GM12878 (cell line): Measurements from ENCODE around the gene WDTC1. TPM values are rescaled to one million over a fixed set of nuclear protein-coding genes. Genes with fewer than 3 reads are reported as not detected.

Experiments used
- ATAC-seq: fragments of 200-7000 bp; cut with Tn5 transposase; 3 replicates; pipeline ENCODE4 v1.9.1; 2020; ENCODE audit warnings: mild to moderate bottlenecking, moderate library complexity
- BruUV-seq: library from RNA; stranded (reverse); fragments of 400-500 nt; replicated peaks from 2 replicates; lab custom pipeline; 2021; lab: Mats Ljungman, UMichigan
- CTCF ChIA-PET: fragments of 300-600 bp; sonication (Branson Sonifier 250); formaldehyde crosslinking; extraction: SDS; loops from one replicate; lab custom pipeline; 2021; ENCODE audit warnings: inconsistent platforms; lab: Yijun Ruan, JAX
- POLR2A ChIA-PET: fragments of 350-600 bp; formaldehyde crosslinking; extraction: SDS; loops from one replicate; lab custom pipeline; 2021; ENCODE audit warnings: inconsistent platforms; lab: Charles Lee
- RAD21 ChIA-PET: fragments of 300-600 bp; sonication (Branson Sonifier 250); formaldehyde crosslinking; loops from one replicate; lab custom pipeline; 2023; ENCODE audit warnings: antibody characterized with exemption; ENCODE audit not compliant: unreplicated experiment; lab: Charles Lee
- SMC1A ChIA-PET: fragments of 300-600 bp; sonication (Branson Sonifier 250); formaldehyde crosslinking; loops from one replicate; lab custom pipeline; 2023; ENCODE audit not compliant: unreplicated experiment, uncharacterized antibody; lab: Charles Lee
- DNase-seq: peaks from one replicate; pipeline ENCODE4 v3.0.0-alpha.2; 2011; ENCODE audit warnings: low read depth, low spot score
- FAIRE-seq: peaks from 3 replicates; lab custom pipeline; 2011; peaks lifted over from hg19 to GRCh38; lab: Jason Lieb, UNC
- H2AFZ ChIP-seq: 2 replicates; pipeline ENCODE4 v1.6.0; 2011; ENCODE audit warnings: low read depth, low read length, control low read depth; ENCODE audit not compliant: control insufficient read depth
- H3K27ac ChIP-seq: 2 replicates; pipeline ENCODE4 v1.5.1; 2011; ENCODE audit warnings: control low read depth; ENCODE audit not compliant: control insufficient read depth, insufficient read depth
- H3K27me3 ChIP-seq, 2 experiments: replicated peaks in 1 of 2; 2 replicates each; pipeline versions ENCODE4 v1.6.0 to v1.6.1; 2011; ENCODE audit warnings: low read length in 1 of 2; ENCODE audit not compliant: control insufficient read depth in 2 of 2, insufficient read depth in 2 of 2
- H3K36me3 ChIP-seq, 2 experiments: 2 replicates each; pipeline ENCODE4 v1.5.1; 2011; ENCODE audit warnings: low read length in 1 of 2; ENCODE audit not compliant: control insufficient read depth in 2 of 2, insufficient read depth in 2 of 2
- H3K4me1 ChIP-seq: 2 replicates; pipeline ENCODE4 v1.6.1; 2011; ENCODE audit warnings: mild to moderate bottlenecking, low read length, moderate library complexity, mixed read lengths; ENCODE audit not compliant: control insufficient read depth, insufficient read depth
- H3K4me2 ChIP-seq: 2 replicates; pipeline ENCODE4 v1.6.0; 2011; ENCODE audit warnings: control low read depth; ENCODE audit not compliant: control insufficient read depth, insufficient read depth
- H3K4me3 ChIP-seq: fragments of 200-600 bp; sonication (generic); 2 replicates; pipeline ENCODE4 v1.5.1; 2016
- H3K79me2 ChIP-seq: 2 replicates; pipeline ENCODE4 v1.6.0; 2011; ENCODE audit warnings: low read length; ENCODE audit not compliant: control insufficient read depth, insufficient read depth
- H3K9ac ChIP-seq: 2 replicates; pipeline ENCODE4 v1.8.0; 2011; ENCODE audit warnings: low read length, control low read depth, mixed read lengths; ENCODE audit not compliant: control insufficient read depth, insufficient read depth
- H3K9me3 ChIP-seq: replicated peaks from 3 replicates; pipeline ENCODE4 v1.5.1; 2011; ENCODE audit warnings: mild to moderate bottlenecking, low read length; ENCODE audit not compliant: control insufficient read depth, insufficient read depth
- H4K20me1 ChIP-seq: 2 replicates; pipeline ENCODE4 v1.6.0; 2011; ENCODE audit not compliant: control insufficient read depth, insufficient read depth
- BHLHE40 ChIP-seq, 2 experiments: fragments of 450-650 bp in 1 of 2; IDR thresholded peaks; 2 replicates each; pipeline ENCODE4 v1.6.1; 2011 to 2017; ENCODE audit warnings: low read depth in 2 of 2, borderline replicate concordance in 1 of 2, improper control_type of control experiment in 1 of 2, low read length in 1 of 2, mild to moderate bottlenecking in 1 of 2
- JUNB ChIP-seq: IDR thresholded peaks from 2 replicates; pipeline ENCODE4 v1.6.1; 2016; ENCODE audit warnings: antibody characterized with exemption, mild to moderate bottlenecking
- NFIC ChIP-seq: IDR thresholded peaks from 2 replicates; pipeline ENCODE4 v1.6.1; 2012; ENCODE audit warnings: low read depth, mild to moderate bottlenecking, inconsistent platforms, low read length, moderate library complexity
- POU2F2 ChIP-seq: IDR thresholded peaks from 3 replicates; pipeline ENCODE4 v1.6.1; 2011; ENCODE audit warnings: low read depth, mild to moderate bottlenecking, low read length, borderline replicate concordance
- RBBP5 ChIP-seq: fragments of 200-600 bp; sonication (generic); conservative IDR thresholded peaks from 2 replicates; pipeline ENCODE4 v1.6.1; 2016
- RFX5 ChIP-seq: IDR thresholded peaks from 2 replicates; pipeline ENCODE4 v1.6.1; 2011; ENCODE audit warnings: low read depth, low read length, improper control_type of control experiment
- SMAD5 ChIP-seq: IDR thresholded peaks from 2 replicates; pipeline ENCODE4 v1.6.1; 2016; ENCODE audit warnings: antibody characterized with exemption, low read depth
- TBL1XR1 ChIP-seq: IDR thresholded peaks from 2 replicates; pipeline ENCODE4 v1.6.1; 2012; ENCODE audit warnings: low read depth, low read length, improper control_type of control experiment
- TCF12 ChIP-seq: IDR thresholded peaks from 2 replicates; pipeline ENCODE4 v1.6.1; 2011; ENCODE audit warnings: low read depth, mild to moderate bottlenecking, low read length
- in situ Hi-C: fragments of 300-500 bp; cut with MboI; formaldehyde crosslinking; loops from 9 replicates; pipeline ENCODE4 v1.14.3; 2018; ENCODE audit warnings: mixed read lengths
- intact Hi-C: fragments of 100-400 bp; cut with micrococcal nuclease; formaldehyde crosslinking; loops from one replicate; pipeline ENCODE4 v1.14.2; 2022; ENCODE audit not compliant: unreplicated experiment
- polyA plus RNA-seq, 11 experiments: library from polyadenylated mRNA; depleted of rRNA in 4 of 11; unstranded in 6 of 11; stranded (reverse) in 5 of 11; fragments of >200 nt; fragmentation: Nextera tagmentation in 4 of 11; fragmentation: Illumina TruSeq in 1 of 11; extraction: Ambion mirVana in 4 of 11; extraction: Trizol in 1 of 11; gene quantifications; 1 replicate in 1 of 11; 2 replicates in 10 of 11; pipeline versions ENCODE4 v1.2.1 to v1.2.3, GENCODE V29; 2011 to 2016; ENCODE audit warnings: inconsistent platforms in 2 of 11, missing spikeins in 2 of 11, low read depth in 1 of 11
- total RNA-seq, 4 experiments: library from RNA; depleted of rRNA in 3 of 4; stranded (reverse); fragments of >200 nt in 3 of 4; fragmentation: Illumina TruSeq in 1 of 4; extraction: Trizol in 1 of 4; gene quantifications; 2 replicates each; pipeline versions ENCODE4 v1.2.1 to v1.2.3, GENCODE V29; 2013 to 2021
- TF ChIP-seq, protein P1 (sequence below): fragments of 450-650 bp; IDR thresholded peaks from 2 replicates; pipeline ENCODE4 v1.6.1; 2018; ENCODE audit warnings: borderline replicate concordance, mild to moderate bottlenecking; ENCODE audit not compliant: partially characterized antibody
- TF ChIP-seq, protein P2 (sequence below): fragments of 450-650 bp; IDR thresholded peaks from 2 replicates; pipeline ENCODE4 v1.6.1; 2014; ENCODE audit warnings: mild to moderate bottlenecking
- TF ChIP-seq, protein P3 (sequence below): IDR thresholded peaks from 2 replicates; pipeline ENCODE4 v1.6.1; 2012; ENCODE audit warnings: low read depth, low read length, improper control_type of control experiment
- TF ChIP-seq, protein P4 (sequence below): IDR thresholded peaks from 2 replicates; pipeline ENCODE4 v1.6.1; 2011; ENCODE audit warnings: low read depth, mild to moderate bottlenecking, low read length, moderate library complexity, borderline replicate concordance; ENCODE audit errors: extremely low read depth
- TF ChIP-seq, protein P5 (sequence below): fragments of 450-650 bp; IDR thresholded peaks from 2 replicates; pipeline ENCODE4 v1.6.1; 2018; ENCODE audit warnings: mild to moderate bottlenecking, low read depth, moderate library complexity; ENCODE audit not compliant: partially characterized antibody

Gene WDTC1
- total and polyA plus RNA-seq, 10 of the 15 experiments (the other 5 are each of a cell fraction or from before 2014, with no cell fraction given): 0.21 to 28.7 (median 7.6) TPM

DNA sequence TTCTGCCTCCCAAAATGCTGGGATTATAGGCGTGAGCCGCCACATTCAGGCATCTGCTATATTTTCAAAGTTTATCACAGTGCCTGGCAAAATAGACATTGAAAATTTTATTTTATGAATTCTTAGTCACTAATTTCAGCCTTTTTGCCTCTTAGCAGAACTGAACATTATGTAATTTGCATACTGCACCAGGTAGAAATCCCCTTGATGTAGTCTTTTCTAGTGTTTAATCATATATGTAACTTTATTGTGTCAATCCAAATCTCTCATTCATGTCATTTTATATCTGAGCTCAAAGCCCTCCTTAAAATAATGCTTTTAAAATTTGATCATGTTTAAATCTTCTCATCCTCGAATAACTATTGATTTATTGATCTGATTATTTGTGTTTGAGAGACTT is 19.2 kb downstream of the WDTC1 start (continued):
- TF ChIP-seq NFIC: peak; percentile 48; the same call in 1 of the 2 replicates

DNA sequence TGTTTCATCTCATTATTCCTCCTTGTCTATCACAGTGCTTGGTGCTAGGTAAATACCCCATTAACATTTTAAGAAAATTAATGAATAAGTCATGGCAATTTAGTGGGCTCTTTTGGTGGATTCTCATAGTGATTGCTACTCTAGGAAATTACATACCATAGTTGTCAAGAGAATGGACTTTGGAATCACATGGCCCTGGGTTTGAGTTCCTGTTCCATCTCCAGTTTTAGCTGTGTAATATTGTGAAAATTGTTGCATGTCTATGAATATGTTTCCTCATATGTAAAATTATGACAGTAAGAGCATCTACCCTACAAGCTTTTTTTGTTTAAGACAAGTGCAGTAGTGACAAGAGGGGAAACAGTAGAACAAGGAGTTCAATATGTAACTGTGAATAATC is 20.7 kb downstream of the WDTC1 start:
- H3K9me3 ChIP-seq: no peaks in the 10 kb centered on the region
- no peak overlapping the region for H3K9ac ChIP-seq
- TF ChIP-seq, protein P1, sequence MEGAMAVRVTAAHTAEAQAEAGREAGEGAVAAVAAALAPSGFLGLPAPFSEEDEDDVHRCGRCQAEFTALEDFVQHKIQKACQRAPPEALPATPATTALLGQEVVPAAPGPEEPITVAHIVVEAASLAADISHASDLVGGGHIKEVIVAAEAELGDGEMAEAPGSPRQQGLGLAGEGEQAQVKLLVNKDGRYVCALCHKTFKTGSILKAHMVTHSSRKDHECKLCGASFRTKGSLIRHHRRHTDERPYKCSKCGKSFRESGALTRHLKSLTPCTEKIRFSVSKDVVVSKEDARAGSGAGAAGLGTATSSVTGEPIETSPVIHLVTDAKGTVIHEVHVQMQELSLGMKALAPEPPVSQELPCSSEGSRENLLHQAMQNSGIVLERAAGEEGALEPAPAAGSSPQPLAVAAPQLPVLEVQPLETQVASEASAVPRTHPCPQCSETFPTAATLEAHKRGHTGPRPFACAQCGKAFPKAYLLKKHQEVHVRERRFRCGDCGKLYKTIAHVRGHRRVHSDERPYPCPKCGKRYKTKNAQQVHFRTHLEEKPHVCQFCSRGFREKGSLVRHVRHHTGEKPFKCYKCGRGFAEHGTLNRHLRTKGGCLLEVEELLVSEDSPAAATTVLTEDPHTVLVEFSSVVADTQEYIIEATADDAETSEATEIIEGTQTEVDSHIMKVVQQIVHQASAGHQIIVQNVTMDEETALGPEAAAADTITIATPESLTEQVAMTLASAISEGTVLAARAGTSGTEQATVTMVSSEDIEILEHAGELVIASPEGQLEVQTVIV: no peak
- TF ChIP-seq, protein P2, sequence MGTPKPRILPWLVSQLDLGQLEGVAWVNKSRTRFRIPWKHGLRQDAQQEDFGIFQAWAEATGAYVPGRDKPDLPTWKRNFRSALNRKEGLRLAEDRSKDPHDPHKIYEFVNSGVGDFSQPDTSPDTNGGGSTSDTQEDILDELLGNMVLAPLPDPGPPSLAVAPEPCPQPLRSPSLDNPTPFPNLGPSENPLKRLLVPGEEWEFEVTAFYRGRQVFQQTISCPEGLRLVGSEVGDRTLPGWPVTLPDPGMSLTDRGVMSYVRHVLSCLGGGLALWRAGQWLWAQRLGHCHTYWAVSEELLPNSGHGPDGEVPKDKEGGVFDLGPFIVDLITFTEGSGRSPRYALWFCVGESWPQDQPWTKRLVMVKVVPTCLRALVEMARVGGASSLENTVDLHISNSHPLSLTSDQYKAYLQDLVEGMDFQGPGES: no peak
- TF ChIP-seq, protein P3, sequence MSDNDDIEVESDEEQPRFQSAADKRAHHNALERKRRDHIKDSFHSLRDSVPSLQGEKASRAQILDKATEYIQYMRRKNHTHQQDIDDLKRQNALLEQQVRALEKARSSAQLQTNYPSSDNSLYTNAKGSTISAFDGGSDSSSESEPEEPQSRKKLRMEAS: no peak
- TF ChIP-seq BHLHE40 (IDR thresholded peaks at IDR 0.05; ENCODE audit: borderline replicate concordance in 1 of 2, low read depth in 2 of 2, low read length in 1 of 2) (no peak), JUNB (no peak), POU2F2 (no peak), RFX5 (no peak), TCF12 (no peak), RBBP5 (no peak), SMAD5 (no peak), TBL1XR1 (no peak)
- TF ChIP-seq, protein P4, sequence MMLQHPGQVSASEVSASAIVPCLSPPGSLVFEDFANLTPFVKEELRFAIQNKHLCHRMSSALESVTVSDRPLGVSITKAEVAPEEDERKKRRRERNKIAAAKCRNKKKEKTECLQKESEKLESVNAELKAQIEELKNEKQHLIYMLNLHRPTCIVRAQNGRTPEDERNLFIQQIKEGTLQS: no peak
- TF ChIP-seq, protein P5, sequence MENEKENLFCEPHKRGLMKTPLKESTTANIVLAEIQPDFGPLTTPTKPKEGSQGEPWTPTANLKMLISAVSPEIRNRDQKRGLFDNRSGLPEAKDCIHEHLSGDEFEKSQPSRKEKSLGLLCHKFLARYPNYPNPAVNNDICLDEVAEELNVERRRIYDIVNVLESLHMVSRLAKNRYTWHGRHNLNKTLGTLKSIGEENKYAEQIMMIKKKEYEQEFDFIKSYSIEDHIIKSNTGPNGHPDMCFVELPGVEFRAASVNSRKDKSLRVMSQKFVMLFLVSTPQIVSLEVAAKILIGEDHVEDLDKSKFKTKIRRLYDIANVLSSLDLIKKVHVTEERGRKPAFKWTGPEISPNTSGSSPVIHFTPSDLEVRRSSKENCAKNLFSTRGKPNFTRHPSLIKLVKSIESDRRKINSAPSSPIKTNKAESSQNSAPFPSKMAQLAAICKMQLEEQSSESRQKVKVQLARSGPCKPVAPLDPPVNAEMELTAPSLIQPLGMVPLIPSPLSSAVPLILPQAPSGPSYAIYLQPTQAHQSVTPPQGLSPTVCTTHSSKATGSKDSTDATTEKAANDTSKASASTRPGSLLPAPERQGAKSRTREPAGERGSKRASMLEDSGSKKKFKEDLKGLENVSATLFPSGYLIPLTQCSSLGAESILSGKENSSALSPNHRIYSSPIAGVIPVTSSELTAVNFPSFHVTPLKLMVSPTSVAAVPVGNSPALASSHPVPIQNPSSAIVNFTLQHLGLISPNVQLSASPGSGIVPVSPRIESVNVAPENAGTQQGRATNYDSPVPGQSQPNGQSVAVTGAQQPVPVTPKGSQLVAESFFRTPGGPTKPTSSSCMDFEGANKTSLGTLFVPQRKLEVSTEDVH: no peak
- H3K27ac ChIP-seq: no peak overlapping the region
- H3K27me3 ChIP-seq: no peaks in the 10 kb centered on the region
- DNase-seq: no peak
- 0 out of 2 replicates have a peak overlapping the region, but pooled peaks have one; percentile 98 for H3K4me2 ChIP-seq
- H3K4me1 ChIP-seq: peaks cover 31% of the 10 kb centered on the region
- RAD21 ChIA-PET: interaction anchor here (0.7 to 2.7 kb wide), 3 partner anchors 10 to 155 kb away, joined by 3 to 7 read pairs (median 6); no protein-coding TSS in a partner anchor
- SMC1A ChIA-PET: interaction anchor here (0.7 to 3.9 kb wide), 6 partner anchors 11 to 237 kb away, joined by 3 to 21 read pairs (median 7); partner anchors contain the start of gene WDTC1
- H2AFZ ChIP-seq: no peak overlapping the region
- CTCF ChIA-PET: interaction anchor here (1.1 to 2.0 kb wide), 4 partner anchors 11 to 58 kb away, joined by 4 to 6 read pairs (median 4); no protein-coding TSS in a partner anchor
- intact Hi-C loops: no loop called here
- no peaks in the 10 kb centered on the region for H4K20me1 ChIP-seq
- BruUV-seq: no TSS peak
- POLR2A ChIA-PET: interaction anchor here (0.7 to 2.1 kb wide), 5 partner anchors 9 to 428 kb away, joined by 3 to 5 read pairs (median 3); partner anchors contain the start of gene WDTC1
- no peaks in the 10 kb centered on the region for H3K36me3 ChIP-seq
- in situ Hi-C loops: no loop called here
- H3K4me3 ChIP-seq: no peak overlapping the region
- ATAC-seq: no peak
- peaks cover 3% of the 10 kb centered on the region; the same call in 1 of the 2 replicates for H3K79me2 ChIP-seq
- FAIRE-seq: peak; percentile 38
